HG02884 (cell line): ENCODE results near the gene CARD6.
"Not testable (repeated sequence)": the region's sequence is repeated elsewhere in the genome, so short reads cannot be mapped to it uniquely, and the experiment has no call there.

Source experiments
- ATAC-seq: cut with Tn5 transposase; IDR thresholded peaks from one replicate; pipeline ENCODE4 v1.9.1; 2021; ENCODE audit warnings: mild to moderate bottlenecking, moderate library complexity; ENCODE audit not compliant: unreplicated experiment

CARD6 gene

GRCh38 chr5:40873286-40873880 lies 32.2 kb downstream of the CARD6 start:
- ATAC-seq: no peak

DNA sequence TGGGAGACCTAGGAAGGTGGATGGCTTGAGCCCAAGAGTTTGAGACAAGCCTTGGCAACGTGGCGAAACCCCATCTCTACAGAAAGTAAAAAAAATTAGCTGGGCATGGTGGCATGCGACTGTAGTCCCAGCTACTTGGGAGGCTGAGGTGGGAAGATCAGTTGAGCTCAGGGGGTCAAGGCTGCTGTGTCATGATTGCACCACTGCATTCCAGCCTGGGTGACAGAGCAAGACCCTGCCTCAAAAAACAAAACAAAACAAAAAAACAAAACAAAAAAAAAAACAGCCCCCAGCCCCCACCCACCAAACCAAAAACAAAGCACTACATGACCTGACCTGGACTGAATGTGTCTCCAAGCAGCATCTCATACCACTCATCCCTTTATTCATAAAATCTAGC lies 34.8 kb downstream of the CARD6 start:
- ATAC-seq: no peak

- no peak for ATAC-seq
These were observed 36.3 kb downstream of the CARD6 start for GRCh38 chr5:40877371-40877988.

- no peak for ATAC-seq
These were observed 38.2 kb downstream of the CARD6 start for GRCh38 chr5:40879163-40879942.

- no peak for ATAC-seq
These were observed 41.1 kb downstream of the CARD6 start for GRCh38 chr5:40882291-40882690.

GRCh38 chr5:40883051-40883450 lies 41.9 kb downstream of the CARD6 start:
- ATAC-seq: not testable (repeated sequence)

DNA sequence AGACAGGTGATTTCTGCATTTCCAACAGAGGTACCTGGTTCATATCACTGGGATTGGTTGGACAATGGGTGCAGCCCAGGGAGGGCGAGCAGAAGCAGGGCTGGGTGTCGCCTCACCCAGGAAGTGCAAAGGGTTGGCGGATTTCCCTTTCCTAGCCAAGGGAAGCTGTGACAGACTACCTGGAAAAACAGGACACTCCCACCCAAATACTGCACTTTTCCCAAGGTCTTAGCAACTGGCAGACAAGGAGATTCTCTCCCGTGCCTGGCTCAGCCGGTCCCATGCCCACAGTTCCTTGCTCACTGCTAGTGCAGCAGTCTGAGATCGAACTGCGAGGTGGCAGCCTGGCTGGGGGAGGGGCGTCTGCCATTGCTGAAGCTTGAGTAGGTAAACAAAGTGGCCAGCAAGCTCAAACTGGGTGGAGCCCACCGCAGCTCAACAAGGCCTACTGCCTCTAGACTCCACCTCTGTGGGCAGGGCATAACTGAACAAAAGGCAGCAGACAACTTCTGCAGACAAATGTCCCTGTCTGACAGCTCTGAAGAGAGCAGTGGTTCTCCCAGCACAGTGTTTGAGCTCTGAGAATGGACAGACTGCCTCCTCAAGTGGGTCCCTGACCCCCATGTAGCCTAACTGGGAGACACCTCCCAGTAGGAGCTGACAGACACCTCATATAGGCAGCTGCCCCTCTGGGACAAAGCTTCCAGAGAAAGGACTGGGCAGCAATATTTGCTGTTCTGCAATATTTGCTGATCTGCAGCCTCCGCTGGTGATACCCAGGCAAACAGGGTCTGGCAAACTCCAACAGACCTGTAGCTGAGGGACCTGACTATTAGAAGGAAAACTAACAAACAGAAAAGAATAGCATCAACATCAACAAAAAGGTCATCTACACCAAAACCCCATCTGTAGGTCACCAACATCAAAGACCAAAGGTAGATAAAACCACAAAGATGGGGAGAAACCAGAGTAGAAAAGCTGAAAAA lies 54.6 kb downstream of the CARD6 start:
- ATAC-seq: not testable (repeated sequence)

- ATAC-seq: peak; percentile 87
These were observed 63.2 kb downstream of the CARD6 start for GRCh38 chr5:40904205-40904993.

- ATAC-seq: no peak
These were observed 63.8 kb downstream of the CARD6 start for GRCh38 chr5:40904994-40905306.

DNA sequence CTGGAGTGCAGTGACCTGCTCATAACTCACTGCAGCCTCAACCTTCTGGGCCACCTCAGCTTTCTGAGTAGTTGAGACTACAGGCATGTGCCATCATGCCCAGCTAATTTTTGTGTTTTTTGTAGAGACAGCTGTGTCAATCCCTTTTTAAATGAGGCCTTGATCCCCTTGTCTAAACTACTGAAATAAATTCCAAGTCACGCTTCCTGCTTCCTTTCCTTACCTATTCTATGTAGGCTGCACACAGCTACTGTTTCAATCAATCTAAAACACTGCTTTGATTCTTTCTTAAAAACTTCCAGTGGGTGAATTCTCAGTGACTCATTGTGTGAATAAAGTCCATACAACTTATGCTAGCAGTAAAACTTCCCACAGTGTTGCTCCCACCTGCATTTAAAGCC lies 65.2 kb downstream of the CARD6 start:
- no peak for ATAC-seq

- no peak for ATAC-seq
These were observed 68.1 kb downstream of the CARD6 start, which contains the start of gene C7 for GRCh38 chr5:40909264-40909663. TSS of gene C7 (plus strand) at chr5:40909497. CDS start at chr5:40909611, 114 bp downstream.

DNA sequence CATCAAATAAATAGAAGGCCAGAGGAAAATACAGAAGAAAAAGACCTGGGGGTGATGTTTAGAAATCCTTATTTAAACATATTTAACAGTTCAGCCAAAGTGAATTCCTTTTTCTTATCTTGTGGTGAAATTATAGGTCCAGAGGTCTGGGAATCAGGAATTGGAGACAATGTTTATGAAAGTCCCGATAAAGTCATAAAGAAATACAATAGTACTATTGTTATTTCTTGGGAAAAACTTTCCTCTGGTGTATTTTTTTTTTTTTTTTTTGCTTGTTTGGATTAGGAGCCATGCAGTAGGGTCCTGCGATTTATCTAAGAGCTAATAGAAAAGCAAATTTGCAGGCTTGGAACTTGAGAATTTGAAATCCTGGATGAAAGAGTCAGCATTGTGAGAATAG lies 68.6 kb downstream of the CARD6 start:
- no peak for ATAC-seq
